ENCODE measurements around the gene MYL3. TPM values are rescaled to one million over a fixed set of nuclear protein-coding genes. Genes with fewer than 3 reads are reported as not detected.

Gene MYL3
- total RNA-seq, 1 donor from 2014 or later, result 7,440 TPM

DNA sequence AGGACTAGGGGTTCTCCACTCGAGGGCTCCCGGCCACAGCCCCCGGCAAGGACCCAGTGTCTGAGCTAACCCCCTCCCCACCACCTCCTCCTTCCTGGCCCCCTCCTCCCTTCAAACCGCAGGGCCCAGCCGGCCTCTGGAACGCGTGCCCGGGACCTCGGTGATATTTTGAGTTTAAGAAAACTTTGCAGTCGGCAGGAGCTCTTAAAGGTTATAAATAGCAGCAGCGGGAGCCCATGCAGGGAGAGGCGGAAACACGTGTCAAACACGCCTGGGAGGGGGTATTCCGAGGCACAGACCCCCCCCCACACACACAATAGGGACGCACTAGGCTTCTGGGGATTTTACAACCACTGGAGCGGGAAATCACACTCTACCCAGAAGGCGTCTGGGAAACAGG, 11.2 kb upstream of the MYL3 start:
- H3K4me1 ChIP-seq, result peaks cover 78% of the 10 kb centered on the region

GRCh38 chr3:46873521-46873920, 10.3 kb upstream of the MYL3 start:
- no peak overlapping the region for H3K4me3 ChIP-seq
- H3K27me3 ChIP-seq (ENCODE audit: low read depth), result no peaks in the 10 kb centered on the region
- peaks cover 79% of the 10 kb centered on the region for H3K4me1 ChIP-seq
- H3K9me3 ChIP-seq (replicated peaks), result no peaks in the 10 kb centered on the region
- intact Hi-C loops (cut with micrococcal nuclease), result no loop called here
- DNase-seq, result no peak
- TF ChIP-seq, protein P1, sequence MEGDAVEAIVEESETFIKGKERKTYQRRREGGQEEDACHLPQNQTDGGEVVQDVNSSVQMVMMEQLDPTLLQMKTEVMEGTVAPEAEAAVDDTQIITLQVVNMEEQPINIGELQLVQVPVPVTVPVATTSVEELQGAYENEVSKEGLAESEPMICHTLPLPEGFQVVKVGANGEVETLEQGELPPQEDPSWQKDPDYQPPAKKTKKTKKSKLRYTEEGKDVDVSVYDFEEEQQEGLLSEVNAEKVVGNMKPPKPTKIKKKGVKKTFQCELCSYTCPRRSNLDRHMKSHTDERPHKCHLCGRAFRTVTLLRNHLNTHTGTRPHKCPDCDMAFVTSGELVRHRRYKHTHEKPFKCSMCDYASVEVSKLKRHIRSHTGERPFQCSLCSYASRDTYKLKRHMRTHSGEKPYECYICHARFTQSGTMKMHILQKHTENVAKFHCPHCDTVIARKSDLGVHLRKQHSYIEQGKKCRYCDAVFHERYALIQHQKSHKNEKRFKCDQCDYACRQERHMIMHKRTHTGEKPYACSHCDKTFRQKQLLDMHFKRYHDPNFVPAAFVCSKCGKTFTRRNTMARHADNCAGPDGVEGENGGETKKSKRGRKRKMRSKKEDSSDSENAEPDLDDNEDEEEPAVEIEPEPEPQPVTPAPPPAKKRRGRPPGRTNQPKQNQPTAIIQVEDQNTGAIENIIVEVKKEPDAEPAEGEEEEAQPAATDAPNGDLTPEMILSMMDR (IDR thresholded peaks at IDR 0.05; ENCODE audit: borderline replicate concordance), result no peak
- H3K36me3 ChIP-seq, result no peaks in the 10 kb centered on the region
- H3K27ac ChIP-seq (replicated peaks), result peak overlapping the region; percentile 95

More for the DNA sequence above, 11.2 kb upstream of the MYL3 start:
- peak; percentile 39 for DNase-seq
- TF ChIP-seq, protein P1 (IDR thresholded peaks at IDR 0.05; ENCODE audit: borderline replicate concordance), result no peak
- Histone ChIP-seq H3K4me3 (no peak overlapping the region), H3K27me3 (ENCODE audit: low read depth) (no peaks in the 10 kb centered on the region), H3K9me3 (replicated peaks) (no peaks in the 10 kb centered on the region), H3K27ac (replicated peaks) (peak overlapping the region; percentile 95), H3K36me3 (no peaks in the 10 kb centered on the region)
- intact Hi-C loops (cut with micrococcal nuclease), result no loop called here

DNA sequence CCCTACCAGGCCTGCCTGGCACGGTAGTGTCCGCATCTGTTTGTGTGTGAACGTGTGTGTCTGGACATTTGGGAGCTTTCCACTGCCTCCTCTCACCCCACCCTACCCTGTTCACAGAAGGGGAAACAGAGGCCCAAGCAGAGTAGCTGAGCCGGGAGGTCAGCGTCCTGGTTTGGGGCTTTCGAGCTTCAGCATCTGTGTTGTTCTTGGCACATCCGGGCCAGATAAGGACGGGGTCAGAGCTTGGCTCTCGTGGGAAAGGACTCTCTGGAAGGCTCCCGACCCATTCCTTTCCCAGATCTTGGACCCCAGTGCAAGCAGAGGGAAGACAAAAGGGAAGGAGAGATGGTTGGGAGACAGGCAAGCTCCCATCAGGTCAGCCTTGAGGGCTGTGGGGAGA, 8.0 kb upstream of the MYL3 start:
- Histone ChIP-seq H3K4me3 (no peak overlapping the region), H3K4me1 (peaks cover 93% of the 10 kb centered on the region), H3K27ac (replicated peaks) (peak overlapping the region; percentile 95), H3K9me3 (replicated peaks) (no peaks in the 10 kb centered on the region), H3K27me3 (ENCODE audit: low read depth) (no peaks in the 10 kb centered on the region), H3K36me3 (no peaks in the 10 kb centered on the region)
- TF ChIP-seq, protein P1 (IDR thresholded peaks at IDR 0.05; ENCODE audit: borderline replicate concordance), result no peak
- intact Hi-C loops (cut with micrococcal nuclease), result no loop called here
- DNase-seq, result peak; percentile 57

DNA sequence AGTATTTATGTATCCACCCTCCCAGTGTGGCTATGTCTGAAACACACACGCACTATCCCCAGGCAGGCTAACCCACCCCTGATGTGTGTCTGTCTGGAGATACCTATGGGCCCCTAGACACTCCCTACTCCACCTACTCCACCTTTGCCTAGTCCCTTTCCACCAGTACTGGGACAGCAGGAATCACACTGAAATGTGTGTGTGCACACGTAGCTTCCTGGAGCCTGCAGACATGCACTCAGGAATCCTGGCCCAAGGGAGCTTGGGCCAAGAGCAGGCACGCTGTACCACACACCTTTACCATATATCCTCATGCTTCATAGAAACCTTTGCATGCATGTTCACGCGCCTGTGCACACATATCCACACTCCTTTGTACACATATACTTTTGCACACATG, 7.4 kb upstream of the MYL3 start:
- Histone ChIP-seq H3K9me3 (replicated peaks) (no peaks in the 10 kb centered on the region), H3K27me3 (ENCODE audit: low read depth) (no peaks in the 10 kb centered on the region), H3K4me3 (no peak overlapping the region), H3K27ac (replicated peaks) (peak overlapping the region; percentile 95), H3K4me1 (peaks cover 97% of the 10 kb centered on the region), H3K36me3 (no peaks in the 10 kb centered on the region)
- DNase-seq, result no peak
- TF ChIP-seq, protein P1 (IDR thresholded peaks at IDR 0.05; ENCODE audit: borderline replicate concordance), result no peak
- intact Hi-C loops (cut with micrococcal nuclease), result no loop called here

DNA sequence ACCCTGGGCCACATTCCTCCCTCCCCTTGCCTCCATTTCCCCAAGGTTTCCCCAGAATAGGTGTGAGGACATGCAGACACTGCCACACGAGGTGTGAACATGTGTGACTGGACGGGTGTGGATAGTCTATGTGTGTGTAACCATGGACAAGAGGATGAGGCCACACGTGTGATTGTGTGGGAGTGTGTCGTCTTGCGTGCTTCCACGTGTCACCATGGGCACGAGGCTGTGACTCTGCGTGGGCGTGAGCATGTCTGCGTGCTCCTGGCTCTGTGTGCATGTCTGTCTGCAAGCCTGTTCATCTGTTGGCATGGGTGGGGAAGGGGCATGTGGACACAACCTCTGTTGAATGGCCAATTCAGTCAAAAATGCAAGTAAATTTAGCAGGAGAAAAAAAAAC, 6.2 kb upstream of the MYL3 start:
- Histone ChIP-seq H3K27ac (replicated peaks) (peak overlapping the region; percentile 95), H3K4me3 (no peak overlapping the region), H3K36me3 (no peaks in the 10 kb centered on the region), H3K27me3 (ENCODE audit: low read depth) (no peaks in the 10 kb centered on the region), H3K4me1 (peaks cover 98% of the 10 kb centered on the region), H3K9me3 (replicated peaks) (no peaks in the 10 kb centered on the region)
- DNase-seq, result no peak
- intact Hi-C loops (cut with micrococcal nuclease), result no loop called here
- TF ChIP-seq, protein P1 (IDR thresholded peaks at IDR 0.05; ENCODE audit: borderline replicate concordance), result no peak

GRCh38 chr3:46868948-46869347, 5.7 kb upstream of the MYL3 start:
- peak overlapping the region; percentile 95 for H3K27ac ChIP-seq (replicated peaks)
- DNase-seq, result peak; percentile 38
- H3K4me3 ChIP-seq, result no peak overlapping the region
- no peaks in the 10 kb centered on the region for H3K27me3 ChIP-seq (ENCODE audit: low read depth)
- no peaks in the 10 kb centered on the region for H3K9me3 ChIP-seq (replicated peaks)
- H3K4me1 ChIP-seq, result peaks cover 97% of the 10 kb centered on the region
- TF ChIP-seq, protein P1 (IDR thresholded peaks at IDR 0.05; ENCODE audit: borderline replicate concordance), result no peak
- H3K36me3 ChIP-seq, result no peaks in the 10 kb centered on the region
- intact Hi-C loops (cut with micrococcal nuclease), result no loop called here

Data from left ventricle myocardium inferior (tissue), 1 donor.